GM21717 (cell line): ENCODE data around the gene DAP.

ENCODE experiments used
- ATAC-seq: cut with Tn5 transposase; IDR thresholded peaks from one replicate; pipeline ENCODE4 v1.9.1; 2021; ENCODE audit warnings: mild to moderate bottlenecking, moderate library complexity; ENCODE audit not compliant: unreplicated experiment

DAP gene

DNA sequence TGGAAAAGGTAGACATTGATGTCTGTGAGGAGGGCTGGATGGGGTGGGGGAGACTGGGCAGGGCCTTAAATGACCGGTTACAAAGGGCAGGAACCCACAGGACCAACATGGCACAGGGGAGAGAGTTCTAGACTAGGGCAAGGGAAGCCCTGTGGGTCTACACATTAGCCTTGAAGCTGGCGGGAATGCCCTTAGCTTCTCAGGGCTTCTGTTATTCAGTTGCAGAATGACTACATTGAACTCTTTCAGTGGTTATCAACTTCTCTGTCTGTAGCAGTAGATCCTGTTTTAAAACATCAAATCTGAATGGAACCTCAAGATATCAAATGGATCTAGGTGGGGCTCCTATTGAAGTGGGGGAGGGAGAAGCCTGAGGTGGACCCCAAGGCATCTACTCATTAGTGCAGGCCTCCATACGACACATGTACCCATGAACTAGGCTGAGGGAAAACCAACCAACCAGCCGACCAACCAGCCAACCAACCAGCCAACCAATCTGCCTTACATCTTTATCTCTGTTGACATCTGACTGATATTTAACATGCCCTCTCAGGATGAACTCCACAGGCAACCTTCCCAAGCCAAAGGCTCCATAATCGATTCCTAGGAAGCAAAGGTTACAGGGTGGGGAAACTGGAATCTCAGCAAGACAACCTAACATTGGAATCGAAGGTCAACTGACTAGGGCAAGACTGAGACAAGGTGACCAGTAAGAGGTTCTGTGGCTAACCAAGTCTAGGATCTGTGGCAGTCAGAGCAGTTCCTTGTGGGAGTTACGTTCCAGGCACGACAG is 48.3 kb downstream of the DAP start:
- peak; percentile 90 for ATAC-seq

DNA sequence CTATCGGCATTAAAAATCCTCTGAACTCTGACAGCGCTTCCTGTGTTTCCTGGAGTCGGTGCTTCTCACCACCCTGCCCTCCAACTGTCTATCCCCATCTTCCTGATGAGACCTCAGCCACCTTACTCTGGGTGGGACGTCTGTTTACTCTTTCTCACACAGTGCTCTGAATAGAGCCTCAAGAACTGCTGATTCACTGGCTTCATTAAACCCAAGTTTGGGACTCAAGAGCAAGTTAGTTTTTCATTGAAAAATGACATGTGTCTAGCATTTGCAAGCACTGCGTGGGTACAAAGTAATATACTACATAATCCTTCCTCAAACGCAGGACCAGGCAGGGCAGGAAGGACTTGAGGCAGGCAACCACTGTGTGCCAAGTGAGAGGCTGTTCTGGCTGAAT is 49.5 kb downstream of the DAP start:
- ATAC-seq = no peak

DNA sequence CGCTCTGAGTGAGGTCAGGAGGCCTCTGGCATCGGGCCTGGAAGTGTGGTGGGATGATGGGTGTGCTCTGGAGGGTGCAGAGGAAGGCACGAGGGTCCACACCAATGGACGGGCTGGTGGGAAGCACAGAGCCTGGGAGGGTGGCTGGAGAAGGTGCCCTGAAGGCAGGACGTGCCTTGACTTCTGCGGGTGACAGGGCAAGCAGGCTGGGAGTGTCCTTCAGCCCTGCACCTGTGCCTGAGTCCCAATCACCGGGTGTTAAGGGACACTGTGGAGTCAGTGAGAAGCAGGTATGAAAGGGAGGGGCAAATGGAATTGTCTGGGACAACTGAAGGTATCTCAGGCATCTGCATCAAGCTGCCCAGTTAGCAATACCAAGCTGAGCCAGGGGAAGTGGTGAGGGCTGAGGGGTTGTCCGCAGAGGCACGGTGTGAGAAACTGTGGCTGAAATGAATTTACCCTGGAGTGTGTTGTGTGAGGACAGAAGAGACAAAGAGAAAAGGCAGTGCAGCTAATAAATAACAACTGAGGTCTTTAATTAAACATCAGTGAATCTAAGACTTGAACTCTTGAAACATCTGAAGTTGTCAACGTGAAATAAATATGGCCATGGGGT is 50.4 kb downstream of the DAP start:
- no peak for ATAC-seq

DNA sequence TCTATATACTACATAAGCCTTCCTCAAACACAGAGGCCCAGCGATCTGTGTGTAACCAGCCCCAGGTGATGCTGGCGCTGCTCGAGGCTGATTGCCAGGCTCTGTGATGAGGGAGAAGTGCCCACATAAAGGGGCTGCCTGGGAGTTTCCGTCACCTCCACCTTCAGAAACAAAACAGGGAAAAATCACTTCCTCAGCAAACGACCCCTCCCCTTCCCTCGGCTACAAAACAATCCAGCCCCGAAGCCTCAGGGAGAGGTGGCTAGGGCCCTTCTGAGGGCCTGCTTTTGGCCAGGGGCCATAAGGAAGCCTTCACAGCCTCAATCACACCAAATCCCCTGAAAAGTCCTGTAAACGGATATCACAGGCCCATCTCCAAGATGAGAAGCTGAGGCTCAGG is 51.1 kb downstream of the DAP start:
- no peak for ATAC-seq

DNA sequence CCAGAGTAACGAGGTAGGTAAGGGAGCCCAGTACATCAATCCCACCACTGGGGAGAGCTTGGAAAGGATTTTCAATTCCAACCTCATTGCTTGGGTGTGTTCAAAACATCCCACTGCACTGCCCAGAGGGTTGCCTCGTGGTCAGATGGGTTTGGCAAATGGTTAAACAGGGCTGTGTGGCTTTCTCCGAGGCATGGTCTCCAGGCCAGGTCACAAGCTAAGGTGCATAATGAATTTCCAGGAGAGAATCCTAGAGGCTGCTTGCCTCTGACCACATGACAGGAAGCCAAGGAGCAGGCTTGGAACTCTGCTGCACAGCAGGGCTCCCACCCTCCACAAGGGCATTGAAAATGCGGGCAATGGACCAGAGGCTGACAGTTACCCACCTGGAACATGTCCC is 51.6 kb downstream of the DAP start:
- no peak for ATAC-seq

DNA sequence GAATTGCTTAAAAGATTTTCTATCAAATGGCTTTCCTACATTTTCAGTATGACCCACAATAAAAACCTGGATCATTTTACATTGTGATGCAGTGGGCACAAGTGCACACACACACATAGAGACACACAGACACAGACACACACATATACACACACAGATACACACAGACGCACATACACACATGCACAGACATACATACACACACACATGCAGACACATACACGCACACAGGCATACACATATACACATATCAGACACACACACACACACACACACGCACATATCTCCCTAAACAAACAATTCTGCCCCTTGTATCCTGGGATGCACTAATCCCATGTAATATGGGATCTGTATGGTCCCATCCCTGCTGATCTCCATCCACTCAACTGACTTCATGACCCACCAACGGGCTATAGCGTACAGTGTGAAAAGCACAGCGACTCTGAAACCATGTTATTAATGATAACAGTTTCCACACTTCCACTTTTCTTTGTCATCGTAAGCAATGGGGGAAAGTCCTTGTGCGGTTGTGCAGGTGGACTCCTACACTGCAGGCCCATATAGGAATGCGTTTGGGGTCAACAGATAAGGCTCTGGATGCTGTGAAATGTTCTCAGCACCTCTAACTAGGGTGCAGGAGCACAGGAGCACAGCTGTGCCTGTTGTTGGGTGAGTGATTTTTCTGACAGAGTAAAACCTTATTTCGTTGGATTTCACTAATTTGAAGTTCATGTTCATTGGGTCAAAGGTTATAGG is 52.7 kb downstream of the DAP start:
- no peak for ATAC-seq

DNA sequence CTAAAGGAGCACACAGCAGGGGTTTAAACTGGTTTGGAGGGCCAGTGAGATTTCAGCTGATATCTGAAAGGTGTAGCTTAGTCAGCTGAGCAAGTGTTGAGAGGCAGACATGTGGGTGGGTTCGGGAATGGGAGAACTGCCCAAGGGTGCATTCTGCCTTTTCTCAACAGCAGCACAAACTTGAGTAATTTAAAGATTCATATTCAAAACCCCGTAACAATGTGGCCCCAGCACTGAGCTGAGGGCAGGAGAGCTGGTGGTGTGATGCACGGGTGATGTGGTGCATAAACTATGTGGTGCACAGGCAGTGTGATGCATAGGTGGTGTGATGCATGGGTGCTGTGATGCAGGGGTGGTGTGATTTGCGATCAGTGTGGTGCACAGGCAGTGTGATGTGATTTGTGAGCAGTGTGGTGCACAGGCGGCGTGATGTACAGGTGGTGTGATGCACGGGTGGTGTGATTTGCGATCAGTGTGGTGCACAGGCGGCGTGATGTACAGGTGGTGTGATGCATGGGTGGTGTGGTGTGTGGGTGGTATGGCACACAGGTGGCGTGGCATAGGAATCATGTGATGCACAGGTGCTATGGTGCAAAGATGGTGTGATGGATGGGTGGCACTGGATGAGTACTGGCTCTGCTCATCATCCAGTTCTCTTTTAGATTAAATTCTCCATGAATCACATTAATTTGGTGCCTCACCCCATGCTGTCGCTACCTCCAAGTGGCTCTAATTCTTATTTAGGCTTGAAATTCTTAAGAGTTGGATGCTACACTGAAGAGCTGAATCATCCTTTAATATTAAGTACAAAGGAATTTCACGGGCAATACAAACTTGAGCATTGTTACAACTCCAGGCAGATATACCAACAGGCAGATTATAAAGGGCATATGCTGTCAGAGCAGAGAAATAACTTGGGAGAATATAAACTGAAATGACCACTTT is 53.6 kb downstream of the DAP start:
- ATAC-seq = no peak

DNA sequence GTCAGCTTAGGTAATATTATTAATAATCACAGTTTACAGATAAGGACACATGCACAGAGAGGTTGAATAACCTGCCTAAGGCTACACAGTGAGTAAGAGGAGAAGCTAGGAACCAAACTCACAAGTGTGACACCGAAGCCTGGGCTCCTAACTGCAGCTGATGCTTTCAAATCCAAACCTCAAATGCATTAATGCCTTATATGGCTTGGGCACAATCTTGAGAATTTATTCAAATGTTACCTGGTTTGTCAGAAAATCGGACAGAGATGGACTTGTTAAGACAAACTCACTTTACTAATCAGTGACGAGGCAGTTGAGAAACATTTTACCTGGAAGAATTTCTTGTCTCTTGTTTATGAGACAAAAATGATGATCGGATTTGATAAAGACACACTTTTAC is 54.7 kb downstream of the DAP start:
- ATAC-seq = no peak

DNA sequence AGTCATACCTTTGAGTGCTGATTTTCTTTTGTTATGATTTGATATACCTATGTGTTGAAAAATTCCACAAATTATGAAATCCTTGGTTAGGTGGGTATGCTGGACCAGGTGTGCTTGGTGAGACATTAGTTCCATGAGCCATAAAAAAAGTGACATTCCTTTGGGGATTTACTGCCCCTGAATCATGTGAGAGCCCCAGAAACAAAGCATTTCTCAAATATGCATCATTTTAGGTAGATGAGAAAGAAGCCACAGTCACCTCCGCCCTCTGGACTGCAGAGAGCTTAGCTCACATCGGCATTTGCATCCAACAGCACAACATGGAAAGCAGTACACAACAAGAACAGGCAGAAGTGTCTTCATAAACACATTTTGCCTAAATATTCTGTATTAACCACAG is 55.3 kb downstream of the DAP start:
- no peak for ATAC-seq

DNA sequence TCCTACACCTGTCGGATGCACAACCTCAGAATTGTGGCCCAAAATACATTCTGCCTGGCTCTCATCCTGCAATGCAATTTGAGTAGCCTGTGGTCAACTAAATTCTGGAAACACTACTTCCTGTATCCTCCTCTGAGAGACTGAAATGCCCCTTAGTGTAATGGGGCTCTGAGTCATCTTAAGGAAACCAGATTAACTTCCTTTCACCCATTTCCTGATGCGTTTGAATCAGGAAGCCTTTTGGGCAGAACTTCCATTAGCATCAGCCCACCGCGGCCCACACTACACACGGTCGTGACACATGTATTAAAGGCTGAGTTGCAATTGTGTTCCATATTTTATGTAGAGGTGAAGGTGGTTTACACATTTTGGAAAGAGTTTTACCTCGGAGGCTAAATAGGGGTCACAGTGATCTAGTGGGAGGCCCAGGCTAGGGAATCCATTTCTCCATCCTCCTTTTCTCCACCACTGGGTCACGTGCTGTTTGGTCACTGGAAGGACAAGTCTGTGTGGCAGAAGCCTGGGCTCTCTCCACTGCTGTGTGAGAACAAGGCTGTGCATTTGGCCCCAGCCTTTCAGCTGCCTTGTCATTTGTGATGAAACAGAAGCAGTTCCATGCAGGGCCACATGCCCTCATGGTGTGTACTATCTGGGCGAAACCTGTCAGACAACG is 55.9 kb downstream of the DAP start:
- ATAC-seq = no peak

DNA sequence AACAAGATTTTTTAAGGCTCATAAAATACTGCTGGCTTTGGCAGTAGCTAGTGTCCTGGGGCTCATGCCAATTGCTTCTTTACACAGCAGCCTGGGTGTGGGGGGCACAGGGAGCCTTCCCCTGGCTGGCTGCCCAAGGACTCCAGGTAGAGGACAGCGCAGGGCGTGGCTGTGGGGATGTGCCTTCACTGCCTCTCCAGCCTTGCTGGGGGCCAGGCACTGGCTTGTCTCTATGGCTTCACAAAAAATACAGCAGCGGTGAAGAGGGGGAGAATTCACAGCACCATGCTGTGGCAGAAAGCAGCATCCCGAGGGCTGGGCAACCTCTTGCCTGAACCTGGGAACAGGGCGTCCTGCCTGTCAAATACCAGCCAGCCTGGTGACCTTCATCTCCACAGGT is 57.4 kb downstream of the DAP start:
- ATAC-seq = no peak

DNA sequence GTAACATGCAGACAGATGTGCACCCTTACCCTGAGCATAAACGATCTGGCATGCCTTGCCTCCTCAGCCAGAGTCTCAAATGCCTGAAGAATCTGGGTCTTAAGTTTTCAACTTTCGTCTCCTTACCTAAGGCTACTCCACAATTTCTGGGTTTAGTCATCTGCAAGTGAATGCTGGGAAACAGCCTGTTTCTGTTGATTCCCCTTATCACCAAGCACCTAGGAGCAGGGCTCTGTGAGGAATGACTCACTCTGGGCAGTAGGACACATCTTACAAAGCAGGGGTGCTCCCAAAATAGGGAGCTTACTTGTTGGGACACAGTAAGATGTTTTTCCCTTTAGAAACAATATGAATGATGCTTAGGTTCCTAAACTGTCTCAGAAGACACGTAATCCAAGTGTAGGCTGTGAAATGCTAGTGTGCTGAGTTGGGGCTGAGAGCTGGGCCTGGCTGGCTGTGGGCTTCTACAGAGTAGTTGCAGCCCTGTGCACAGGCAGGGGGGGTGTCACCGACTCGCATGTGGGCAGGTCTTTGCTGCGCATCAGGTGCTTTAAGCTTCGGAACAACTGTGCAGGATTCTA is 58.0 kb downstream of the DAP start:
- ATAC-seq = no peak

DNA sequence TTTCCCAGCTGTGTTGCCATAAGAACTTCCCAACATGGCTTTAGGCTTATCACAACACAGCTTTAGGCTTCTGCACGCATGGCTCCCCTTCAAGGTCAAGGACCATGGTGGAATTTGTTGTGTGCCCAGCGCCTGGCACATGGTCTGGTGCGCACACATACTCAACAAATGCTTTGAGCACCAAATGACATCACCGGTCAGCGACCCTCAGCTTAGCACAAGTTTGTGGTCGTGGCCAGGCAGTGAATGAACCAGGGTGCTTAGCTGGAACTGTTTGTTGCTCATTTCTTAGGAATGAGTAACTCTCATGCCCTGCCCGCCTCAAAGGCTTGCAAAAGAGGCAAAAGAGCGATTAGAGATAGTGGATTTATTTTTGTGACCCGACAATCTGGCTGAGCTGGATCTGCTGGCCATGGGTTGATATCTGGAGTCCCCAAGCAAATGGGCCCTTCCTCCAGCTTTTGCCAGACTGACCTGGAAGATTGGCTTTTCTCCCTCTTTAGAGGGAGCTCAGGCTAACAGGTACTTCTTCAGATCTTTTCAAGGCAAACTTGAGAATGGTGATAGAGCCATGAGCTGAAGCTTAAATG is 58.9 kb downstream of the DAP start:
- no peak for ATAC-seq

DNA sequence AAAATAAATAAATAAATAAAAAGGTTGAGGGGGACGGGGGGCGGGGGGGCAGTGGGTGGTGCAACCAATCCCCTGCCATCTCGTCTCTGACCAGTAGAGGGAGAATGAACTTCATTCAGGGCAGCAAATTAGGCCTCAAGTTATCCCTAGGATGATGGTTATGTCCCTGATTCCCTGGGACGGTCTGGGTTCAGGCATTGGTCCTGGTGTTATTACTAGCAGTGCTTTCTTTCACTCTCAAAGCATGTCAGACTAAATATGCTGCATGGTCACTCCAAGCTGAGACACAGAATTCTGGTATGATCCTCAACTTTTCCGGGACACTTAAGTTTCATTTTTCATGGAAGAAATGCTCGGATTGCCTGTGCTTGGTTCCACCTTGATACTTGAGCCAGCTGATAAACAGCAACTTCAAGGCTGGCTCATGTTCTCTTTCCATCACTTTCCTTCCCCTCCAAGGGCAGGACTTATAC is 59.4 kb downstream of the DAP start:
- ATAC-seq = no peak

DNA sequence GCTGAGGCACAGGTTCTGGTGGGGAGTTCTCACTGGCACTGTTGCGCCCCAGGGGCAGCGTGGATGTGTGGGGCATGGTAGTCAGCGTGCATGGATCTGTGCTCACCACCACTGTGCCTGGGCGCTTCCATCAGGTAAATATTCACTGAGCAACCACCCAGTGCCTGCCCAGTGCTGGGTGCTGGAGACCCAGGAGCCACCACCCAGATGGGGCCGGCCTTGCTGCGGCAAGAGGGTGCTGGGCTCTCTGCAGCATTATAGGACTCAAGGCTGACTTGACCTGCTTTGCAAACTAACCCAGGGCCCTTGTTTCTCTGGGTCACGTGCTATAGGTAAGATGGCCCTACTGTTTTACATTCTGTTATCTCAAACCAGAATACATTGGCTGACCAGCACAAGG is 60.5 kb downstream of the DAP start:
- peak; percentile 6 for ATAC-seq

DNA sequence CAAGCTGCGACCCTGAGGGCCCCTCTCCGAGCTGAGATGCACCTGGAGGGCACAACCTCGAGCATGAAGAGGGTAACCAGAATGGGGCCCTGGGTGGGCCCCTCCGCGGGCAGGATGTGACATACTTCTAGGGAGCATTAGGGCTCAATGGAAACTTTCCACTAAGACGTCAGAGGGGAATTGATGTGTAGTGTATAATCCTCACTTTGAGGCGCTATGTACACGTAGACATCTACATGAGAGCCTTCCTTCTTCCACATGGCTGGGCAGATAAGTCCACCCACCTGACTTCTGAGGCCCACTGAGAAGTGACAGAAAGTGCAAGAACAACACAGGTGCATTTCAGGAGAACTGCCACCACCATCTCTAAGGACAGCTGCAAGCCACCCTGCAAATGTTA is 61.0 kb downstream of the DAP start:
- ATAC-seq = peak; percentile 68

DNA sequence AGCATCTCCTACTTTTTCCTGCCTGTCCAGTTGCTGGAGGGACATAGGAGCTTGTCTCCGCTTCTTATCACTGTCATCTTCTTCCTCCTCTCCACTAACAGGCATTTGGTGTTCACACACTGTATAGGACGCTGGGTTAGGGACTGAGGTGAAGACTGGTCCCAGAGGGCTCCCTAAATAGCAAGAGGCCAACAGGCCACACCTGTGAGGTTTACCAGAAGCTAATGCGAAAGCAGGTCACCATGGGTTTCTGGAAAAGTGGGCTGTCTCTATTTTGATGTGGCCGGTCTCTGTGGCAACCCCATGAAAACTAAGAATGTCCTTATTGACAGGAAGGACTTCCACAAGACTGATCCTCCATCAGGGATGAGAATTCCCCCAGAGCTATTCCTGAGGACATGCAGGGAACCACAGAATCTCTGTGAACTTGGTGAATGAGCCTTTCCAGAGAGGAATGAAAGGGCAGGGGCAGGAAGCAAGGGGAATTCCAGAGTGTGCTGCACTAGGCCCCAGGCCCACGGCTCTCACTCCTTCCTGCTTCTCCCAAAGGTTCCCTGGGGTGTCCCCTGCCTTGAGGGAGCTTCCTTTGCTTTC is 61.7 kb downstream of the DAP start:
- ATAC-seq = peak; percentile 40

DNA sequence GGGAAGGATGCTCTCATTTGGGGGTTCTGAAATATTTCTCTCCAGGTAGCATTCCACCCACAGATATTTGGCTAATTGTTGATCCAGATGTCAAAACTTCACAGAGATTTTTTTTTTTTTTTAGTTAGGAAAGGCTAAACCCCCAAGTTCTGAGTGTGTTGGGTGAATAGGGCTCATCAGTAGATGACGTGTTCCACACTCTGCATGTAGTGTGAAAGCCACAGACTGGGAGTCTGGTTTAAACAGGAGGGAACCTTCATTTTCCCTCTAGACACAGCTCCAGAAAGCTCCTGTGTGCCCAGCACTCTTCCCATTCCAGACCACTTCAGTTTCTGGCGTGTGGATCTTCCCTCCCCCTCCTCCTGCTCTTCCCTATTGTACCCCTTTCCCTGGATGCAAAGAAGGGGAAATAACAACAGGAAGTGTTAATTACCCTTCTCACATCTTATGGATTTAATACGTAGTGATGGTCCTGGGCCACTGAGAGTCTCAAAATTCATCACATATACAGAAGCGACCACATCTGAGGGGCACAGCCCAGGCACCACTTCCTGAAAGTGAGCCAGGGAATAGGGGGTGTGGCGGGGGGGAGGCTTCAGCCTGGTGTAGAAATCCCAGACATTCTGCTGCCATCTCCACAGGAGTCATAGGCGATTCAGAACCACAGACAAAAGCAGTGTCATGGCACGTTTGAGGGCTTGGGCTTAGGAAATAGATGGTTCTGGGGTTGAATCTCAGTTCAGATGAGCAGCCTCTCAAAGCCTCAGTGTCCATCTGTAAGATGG is 65.1 kb downstream of the DAP start:
- no peak for ATAC-seq
